ENCODE results near the gene UBAC2. TPM values are rescaled to one million over a fixed set of nuclear protein-coding genes. Genes with fewer than 3 reads are reported as not detected.

The UBAC2 gene, protein sequence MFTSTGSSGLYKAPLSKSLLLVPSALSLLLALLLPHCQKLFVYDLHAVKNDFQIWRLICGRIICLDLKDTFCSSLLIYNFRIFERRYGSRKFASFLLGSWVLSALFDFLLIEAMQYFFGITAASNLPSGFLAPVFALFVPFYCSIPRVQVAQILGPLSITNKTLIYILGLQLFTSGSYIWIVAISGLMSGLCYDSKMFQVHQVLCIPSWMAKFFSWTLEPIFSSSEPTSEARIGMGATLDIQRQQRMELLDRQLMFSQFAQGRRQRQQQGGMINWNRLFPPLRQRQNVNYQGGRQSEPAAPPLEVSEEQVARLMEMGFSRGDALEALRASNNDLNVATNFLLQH
- 57.5 to 70.6 TPM (median 67.0 TPM) in 5 replicates for total RNA-seq (2022; extraction: Qiagen RNA extraction; ENCODE audit: low read depth)

DNA sequence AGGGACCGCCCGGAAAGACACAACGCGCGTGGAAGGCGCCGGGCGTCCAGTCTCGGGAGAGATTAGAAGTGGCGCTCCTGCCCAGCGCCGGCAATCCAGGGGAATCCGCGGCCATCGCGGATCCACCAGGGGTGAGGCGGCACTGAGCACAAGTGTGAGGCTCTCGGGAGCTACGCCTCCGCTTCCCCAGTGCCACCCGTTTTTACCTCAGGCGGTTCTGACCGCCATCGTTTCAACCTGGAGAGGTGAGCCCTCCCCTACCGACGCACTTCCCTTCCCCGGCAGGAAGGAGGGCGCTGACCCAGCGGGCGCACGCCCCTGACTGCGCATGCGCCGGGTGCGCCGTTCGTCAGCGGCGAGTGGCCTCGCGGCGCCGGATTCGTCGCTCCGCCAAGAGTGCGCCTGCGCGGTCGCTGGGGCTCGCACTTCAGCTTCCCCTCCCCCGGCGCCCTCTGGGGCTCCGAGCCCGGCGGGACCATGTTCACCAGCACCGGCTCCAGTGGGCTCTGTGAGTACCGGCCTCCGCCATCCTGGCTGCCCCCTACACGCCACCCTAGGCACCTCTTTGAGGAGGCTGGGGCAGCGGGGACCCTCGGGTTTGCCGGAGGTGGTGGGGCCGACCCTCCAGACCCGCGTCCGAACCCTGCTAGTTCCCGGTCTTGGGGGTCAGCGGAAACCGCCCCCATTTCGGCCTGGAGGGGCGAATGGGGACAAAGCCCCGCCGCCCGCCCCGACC, at the start of gene UBAC2:
UBAC2 (plus strand) TSS at position 423 of the 736 bp plus-strand sequence; CDS start at position 478, 55 bp downstream.

DNA sequence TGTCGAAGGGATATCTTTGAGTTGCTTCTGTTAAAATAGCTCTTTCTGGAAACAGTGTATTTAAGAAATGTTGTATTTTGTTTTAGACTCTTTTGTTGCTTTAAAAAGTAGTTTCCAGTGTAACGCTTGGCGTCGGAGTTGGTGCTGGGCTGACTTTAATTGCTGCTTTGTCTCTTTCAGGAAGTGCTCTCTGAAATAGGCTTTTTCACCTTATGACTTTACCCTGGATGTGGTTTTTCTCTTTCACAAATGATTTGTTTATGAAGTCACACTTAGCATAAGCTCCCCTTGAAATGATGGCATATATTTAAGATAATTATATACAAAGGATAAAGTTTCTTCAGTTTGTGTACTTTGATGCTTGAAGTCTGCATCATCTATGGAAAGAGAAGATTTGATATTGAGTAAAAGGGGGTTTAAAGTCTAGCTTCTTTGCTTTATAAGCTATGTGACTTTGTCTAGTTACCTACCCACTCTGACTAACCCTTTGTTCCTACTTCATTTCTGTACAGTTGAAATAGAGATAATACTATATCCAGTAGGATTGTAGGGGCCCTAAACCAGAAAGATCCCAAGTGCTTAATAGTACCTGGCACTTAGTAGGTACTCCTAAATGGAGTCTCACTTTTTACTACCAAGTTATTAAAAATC, 57.7 kb downstream of the UBAC2 start, which contains the start of gene GPR18:
GPR18 (minus strand) TSS at position 170 of the 651 bp plus-strand sequence. CDS start 2,507 bp downstream, outside the sequence.

GRCh38 chr13:99307247-99307646, 106.6 kb downstream of the UBAC2 start, which contains the start of gene GPR183:
Gene GPR183 (minus strand): TSS chr13:99307399. CDS start chr13:99296145, 11,254 bp downstream.

Other genes starting within 250 kb of the UBAC2 start
- 15.6 to 27.7 TPM (median 25.6 TPM) in 5 replicates for gene DOCK9, start 222.8 kb upstream of the UBAC2 start, total RNA-seq (2022; extraction: Qiagen RNA extraction; ENCODE audit: low read depth)
- gene GPR18, start 57.5 kb downstream of the UBAC2 start, total RNA-seq (2022; extraction: Qiagen RNA extraction; ENCODE audit: low read depth) = not detected in 5 replicates
- not detected in 5 replicates for gene GPR183, start 106.5 kb downstream of the UBAC2 start, total RNA-seq (2022; extraction: Qiagen RNA extraction; ENCODE audit: low read depth)